Activated B cell treated with CpG ODN at 0.5 μM for 24 hours (primary cell): Measurements from ENCODE around the gene DPP10. TPM values are rescaled to one million over a fixed set of nuclear protein-coding genes. Genes with fewer than 3 reads are reported as not detected.

Experiments
- ATAC-seq: fragments of 200-7000 bp; cut with Tn5 transposase; one replicate; pipeline ENCODE4 v1.10.0; 2021; ENCODE audit warnings: low read depth, mild to moderate bottlenecking, moderate library complexity
- CTCF ChIA-PET: fragments of 350-600 bp; sonication (Branson Sonifier 250); formaldehyde crosslinking; loops from one replicate; lab custom pipeline; 2021; ENCODE audit warnings: antibody characterized with exemption; lab: Charles Lee
- POLR2A ChIA-PET: fragments of 350-600 bp; sonication (Branson Sonifier 250); formaldehyde crosslinking; loops from one replicate; lab custom pipeline; 2021; ENCODE audit warnings: antibody characterized with exemption; lab: Charles Lee
- DNase-seq: peaks from one replicate; pipeline ENCODE4 v3.0.0; 2022
- H3K27ac Mint-ChIP-seq: one replicate; pipeline ENCODE4 v1.8.0; 2020; ENCODE audit warnings: mixed read lengths
- H3K27me3 Mint-ChIP-seq: one replicate; pipeline ENCODE4 v1.8.0; 2021; ENCODE audit warnings: mixed read lengths
- H3K36me3 Mint-ChIP-seq: one replicate; pipeline ENCODE4 v1.8.0; 2021; ENCODE audit warnings: low read depth, mixed read lengths
- H3K4me1 Mint-ChIP-seq: one replicate; pipeline ENCODE4 v1.8.0; 2021; ENCODE audit warnings: mixed read lengths
- H3K4me3 Mint-ChIP-seq: one replicate; pipeline ENCODE4 v1.8.0; 2020; ENCODE audit warnings: mild to moderate bottlenecking, mixed read lengths
- H3K9me3 Mint-ChIP-seq: one replicate; pipeline ENCODE4 v1.8.0; 2020; ENCODE audit warnings: mixed read lengths
- CTCF ChIP-seq: fragments of 200-600 bp; IDR thresholded peaks from one replicate; pipeline ENCODE4 v1.8.0; 2022; ENCODE audit warnings: antibody characterized with exemption, mild to moderate bottlenecking
- intact Hi-C: fragments of 100-400 bp; cut with micrococcal nuclease; formaldehyde crosslinking; loops from one replicate; pipeline ENCODE4 v1.15.1; 2024
- total RNA-seq: library from RNA; stranded (reverse); gene quantifications from 2 replicates; pipeline ENCODE4 v1.2.3, GENCODE V29; 2022

The DPP10 gene
- total RNA-seq, 1 donor from 2014 or later: not detected

GRCh38 chr2:114421781-114422180 is 20.7 kb upstream of the DPP10 start:
- no peaks in the 10 kb centered on the region for H3K27me3 Mint-ChIP-seq
- ChIA-PET POLR2A (no interaction called here), CTCF (no interaction called here)
- no peaks in the 10 kb centered on the region for H3K36me3 Mint-ChIP-seq
- intact Hi-C loops: no loop called here
- no peaks in the 10 kb centered on the region for H3K4me1 Mint-ChIP-seq
- no peak overlapping the region for H3K4me3 Mint-ChIP-seq
- H3K27ac Mint-ChIP-seq: no peak overlapping the region
- no peaks in the 10 kb centered on the region for H3K9me3 Mint-ChIP-seq
- DNase-seq (no peak), ATAC-seq (no peak)
- no peak for TF ChIP-seq CTCF

- DNase-seq: no peak
- intact Hi-C loops: no loop called here
- Mint-ChIP-seq H3K4me3 (no peak overlapping the region), H3K27ac (no peak overlapping the region), H3K4me1 (no peaks in the 10 kb centered on the region), H3K27me3 (no peaks in the 10 kb centered on the region), H3K36me3 (no peaks in the 10 kb centered on the region), H3K9me3 (no peaks in the 10 kb centered on the region)
- ChIA-PET CTCF (no interaction called here), POLR2A (no interaction called here)
- no peak for ATAC-seq
- no peak for TF ChIP-seq CTCF
These were observed 17.7 kb upstream of the DPP10 start for GRCh38 chr2:114424699-114425098.

DNA sequence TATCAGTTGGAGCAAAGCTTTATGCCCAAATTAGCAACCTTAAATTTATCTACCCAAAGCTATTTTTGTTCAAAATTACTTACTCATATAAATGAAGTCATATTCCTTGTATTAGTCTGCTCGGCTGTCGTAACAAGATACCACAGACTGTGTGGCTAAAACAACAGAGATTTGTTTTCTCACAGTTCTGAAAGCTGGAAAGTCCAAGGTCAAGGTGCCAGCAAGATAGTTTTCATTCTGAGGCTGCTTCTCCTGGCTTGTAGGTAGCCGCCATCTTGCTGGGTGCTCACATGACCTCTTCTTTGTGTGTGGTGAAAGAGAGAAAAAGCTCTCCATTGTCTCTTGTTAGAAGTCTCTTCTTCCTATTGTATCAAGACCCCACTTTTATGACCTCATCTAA is 15.7 kb upstream of the DPP10 start:
- POLR2A ChIA-PET: no interaction called here
- Mint-ChIP-seq H3K4me3 (no peak overlapping the region), H3K27ac (no peak overlapping the region), H3K9me3 (no peaks in the 10 kb centered on the region), H3K36me3 (no peaks in the 10 kb centered on the region), H3K4me1 (no peaks in the 10 kb centered on the region), H3K27me3 (no peaks in the 10 kb centered on the region)
- no peak for TF ChIP-seq CTCF
- DNase-seq: no peak
- ATAC-seq: no peak
- intact Hi-C loops: no loop called here
- CTCF ChIA-PET: no interaction called here

GRCh38 chr2:114436329-114436728 is 6.1 kb upstream of the DPP10 start:
- no peak for ATAC-seq
- POLR2A ChIA-PET: no interaction called here
- H3K27ac Mint-ChIP-seq: no peak overlapping the region

GRCh38 chr2:114446571-114446970 is 4.1 kb downstream of the DPP10 start:
- no peaks in the 10 kb centered on the region for H3K4me1 Mint-ChIP-seq
- H3K27me3 Mint-ChIP-seq: peaks cover 3% of the 10 kb centered on the region
- no peak overlapping the region for H3K4me3 Mint-ChIP-seq
- no peaks in the 10 kb centered on the region for H3K9me3 Mint-ChIP-seq
- no peak for TF ChIP-seq CTCF
- ChIA-PET CTCF (no interaction called here), POLR2A (no interaction called here)
- no peak overlapping the region for H3K27ac Mint-ChIP-seq
- H3K36me3 Mint-ChIP-seq: no peaks in the 10 kb centered on the region
- intact Hi-C loops: no loop called here
- ATAC-seq (no peak), DNase-seq (no peak)

More at GRCh38 chr2:114436329-114436728, 6.1 kb upstream of the DPP10 start:
- Mint-ChIP-seq H3K4me1 (no peaks in the 10 kb centered on the region), H3K9me3 (no peaks in the 10 kb centered on the region), H3K4me3 (no peak overlapping the region), H3K36me3 (no peaks in the 10 kb centered on the region), H3K27me3 (peaks cover 2% of the 10 kb centered on the region)
- no peak for TF ChIP-seq CTCF
- CTCF ChIA-PET: no interaction called here
- no peak for DNase-seq
- intact Hi-C loops: no loop called here
